Measurements from ENCODE around the gene SSH3.

The SSH3 gene

DNA sequence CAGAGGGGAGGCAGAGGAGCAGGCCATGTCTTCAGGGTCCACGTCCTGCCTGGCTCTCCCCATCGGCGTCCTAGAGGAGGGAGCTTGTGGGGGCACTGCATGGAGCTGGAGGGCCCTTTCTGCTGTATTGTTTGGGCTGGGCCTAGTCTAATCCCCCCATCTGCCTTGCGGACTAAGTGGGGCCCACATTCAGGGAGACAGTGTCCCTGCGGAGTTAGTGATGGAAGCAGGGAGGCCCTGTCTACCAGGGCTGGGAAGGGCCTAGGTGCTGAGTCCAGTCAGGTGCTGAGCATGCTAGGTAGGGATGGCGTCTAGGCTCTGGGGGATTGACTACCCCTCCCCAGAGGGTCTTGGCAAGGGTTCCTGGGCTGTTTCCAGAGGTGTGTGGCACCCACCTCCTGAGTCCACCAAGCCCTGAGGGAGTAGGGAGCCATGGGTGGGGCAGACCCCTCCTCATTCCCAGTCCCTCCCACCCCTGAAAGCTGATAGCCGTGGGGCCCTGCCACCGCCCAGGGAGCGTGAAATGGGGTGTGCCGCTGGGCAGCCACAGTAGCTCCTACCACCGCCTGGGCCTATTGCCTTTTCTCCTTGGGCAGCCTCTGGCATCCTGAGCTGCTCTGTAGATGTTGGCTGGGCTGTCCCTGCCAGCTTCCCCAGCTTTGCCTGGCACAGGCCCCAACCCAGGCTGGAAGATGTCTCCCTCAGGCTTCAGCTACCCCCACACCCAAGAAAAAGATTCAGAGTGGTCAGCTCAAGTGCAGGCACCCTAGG lies 51.9 kb downstream of the SSH3 start:
- Histone ChIP-seq H3K27me3 (replicated peaks) (no peaks in the 10 kb centered on the region), H3K4me3 (ENCODE audit: low read depth, low read length) (no peak overlapping the region), H3K36me3 (replicated peaks) (no peaks in the 10 kb centered on the region), H3K27ac (peak overlapping the region; percentile 97)
- no peak for DNase-seq
- TF ChIP-seq CTCF (IDR thresholded peaks at IDR 0.05; ENCODE audit: low read depth, low read length, missing control alignments) = no peak
- in situ Hi-C loops (cut with HindIII; ENCODE audit: low pct_ligation_motif_present, low sequenced_read_pairs) = no loop called here

- no peaks in the 10 kb centered on the region for H3K36me3 ChIP-seq (replicated peaks)
- no peak for DNase-seq
- H3K27ac ChIP-seq = peak overlapping the region; percentile 97
- in situ Hi-C loops (cut with HindIII; ENCODE audit: low pct_ligation_motif_present, low sequenced_read_pairs) = no loop called here
- H3K27me3 ChIP-seq (replicated peaks) = no peaks in the 10 kb centered on the region
- TF ChIP-seq CTCF (IDR thresholded peaks at IDR 0.05; ENCODE audit: low read depth, low read length, missing control alignments) = no peak
- H3K4me3 ChIP-seq (ENCODE audit: low read depth, low read length) = no peak overlapping the region
These were observed 52.6 kb downstream of the SSH3 start for GRCh38 chr11:67355794-67356386.

- DNase-seq = no peak
- in situ Hi-C loops (cut with HindIII; ENCODE audit: low pct_ligation_motif_present, low sequenced_read_pairs) = no loop called here
- peak overlapping the region; percentile 97 for H3K27ac ChIP-seq
- no peaks in the 10 kb centered on the region for H3K36me3 ChIP-seq (replicated peaks)
- no peaks in the 10 kb centered on the region for H3K27me3 ChIP-seq (replicated peaks)
- H3K4me3 ChIP-seq (ENCODE audit: low read depth, low read length) = no peak overlapping the region
- no peak for TF ChIP-seq CTCF (IDR thresholded peaks at IDR 0.05; ENCODE audit: low read depth, low read length, missing control alignments)
These were observed 53.1 kb downstream of the SSH3 start for GRCh38 chr11:67356387-67356863.

DNA sequence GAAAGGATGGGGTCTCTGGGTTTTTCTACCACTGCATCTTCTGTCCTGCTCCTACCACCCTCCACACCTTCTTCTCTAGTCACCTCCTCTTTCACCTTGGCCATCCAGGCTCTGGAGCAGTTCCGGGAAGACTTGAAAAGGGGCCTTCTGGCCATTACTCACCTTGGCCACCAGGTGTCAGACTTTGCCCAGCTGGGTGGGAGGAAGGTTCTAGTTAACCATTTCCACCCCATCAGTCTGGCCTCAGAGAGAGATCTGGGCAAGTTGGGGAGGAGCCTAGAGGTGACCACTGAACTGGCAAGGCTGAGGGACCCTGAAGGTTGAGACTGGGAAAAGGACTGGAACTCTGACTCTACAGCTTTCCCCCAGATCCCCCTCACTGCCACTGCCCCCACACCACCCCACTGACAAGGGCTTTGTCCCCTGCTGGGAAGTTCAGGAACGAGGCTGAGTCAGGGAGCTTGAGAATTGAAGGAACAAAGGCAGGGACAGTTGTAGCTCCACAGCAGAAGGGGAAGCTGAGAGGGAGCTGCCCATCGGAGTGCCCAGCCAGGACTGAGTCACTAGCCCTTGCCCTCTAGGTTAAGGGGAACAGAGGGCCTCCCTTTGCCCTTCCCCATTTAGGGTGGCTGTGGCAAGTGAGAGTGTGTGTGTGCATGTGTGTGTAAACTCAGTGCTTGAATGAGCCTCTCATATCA lies 53.7 kb downstream of the SSH3 start:
- H3K4me3 ChIP-seq (ENCODE audit: low read depth, low read length) = no peak overlapping the region
- in situ Hi-C loops (cut with HindIII; ENCODE audit: low pct_ligation_motif_present, low sequenced_read_pairs) = no loop called here
- peak; percentile 96 for TF ChIP-seq CTCF (IDR thresholded peaks at IDR 0.05; ENCODE audit: low read depth, low read length, missing control alignments)
- DNase-seq = no peak
- H3K27ac ChIP-seq = peak overlapping the region; percentile 97
- H3K27me3 ChIP-seq (replicated peaks) = no peaks in the 10 kb centered on the region
- H3K36me3 ChIP-seq (replicated peaks) = no peaks in the 10 kb centered on the region

- Histone ChIP-seq H3K27me3 (replicated peaks) (no peaks in the 10 kb centered on the region), H3K27ac (no peak overlapping the region), H3K36me3 (replicated peaks) (peaks cover 5% of the 10 kb centered on the region), H3K4me3 (ENCODE audit: low read depth, low read length) (no peak overlapping the region)
- no peak for DNase-seq
- in situ Hi-C loops (cut with HindIII; ENCODE audit: low pct_ligation_motif_present, low sequenced_read_pairs) = no loop called here
- TF ChIP-seq CTCF (IDR thresholded peaks at IDR 0.05; ENCODE audit: low read depth, low read length, missing control alignments) = no peak
These were observed 54.7 kb downstream of the SSH3 start for GRCh38 chr11:67357831-67358670.
